ENCODE measurements around the gene NTN5.

DNA sequence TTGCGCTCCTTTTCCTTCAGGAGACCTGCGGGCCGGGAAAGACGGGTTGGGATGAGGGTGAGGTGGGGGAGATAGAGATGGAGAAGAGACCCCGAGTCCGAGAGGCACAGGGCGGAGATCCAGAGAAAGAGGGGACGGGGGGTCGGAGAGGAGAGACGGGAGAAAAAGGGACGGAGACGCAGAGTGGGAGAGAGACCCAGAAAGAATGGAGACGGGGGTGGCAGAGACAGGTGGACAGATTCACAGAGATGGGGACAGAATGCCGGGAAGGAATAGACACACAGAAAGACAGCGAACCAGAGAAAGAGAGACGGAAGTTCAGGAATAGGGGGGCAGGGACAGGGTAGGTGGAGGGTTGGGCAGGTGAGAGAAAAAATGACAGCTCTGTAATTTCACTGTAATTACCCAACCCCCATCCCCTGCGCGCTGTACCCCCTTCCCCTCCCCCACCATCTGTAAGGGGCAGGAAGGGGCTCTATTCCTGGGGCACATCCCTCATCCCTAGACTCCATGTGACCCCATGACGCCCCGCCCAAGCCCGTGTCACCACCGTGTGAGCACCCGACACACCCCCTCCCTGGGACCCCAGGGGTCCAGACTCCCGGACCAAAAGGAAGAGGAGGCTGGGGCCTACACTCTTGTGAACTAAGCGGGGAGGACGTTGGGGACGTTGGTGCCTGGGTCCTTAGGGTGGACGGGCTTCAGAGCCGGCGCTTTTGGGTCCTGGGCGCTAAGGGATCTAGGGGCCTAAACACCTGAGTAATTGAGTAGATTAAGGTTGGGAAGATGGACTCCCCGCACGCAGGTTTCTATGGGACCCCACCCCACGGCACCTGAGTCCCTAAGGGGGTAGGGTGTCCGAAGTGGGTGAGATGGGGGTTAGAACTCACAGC is 36.6 kb downstream of the NTN5 start:
- TF ChIP-seq, protein P1, sequence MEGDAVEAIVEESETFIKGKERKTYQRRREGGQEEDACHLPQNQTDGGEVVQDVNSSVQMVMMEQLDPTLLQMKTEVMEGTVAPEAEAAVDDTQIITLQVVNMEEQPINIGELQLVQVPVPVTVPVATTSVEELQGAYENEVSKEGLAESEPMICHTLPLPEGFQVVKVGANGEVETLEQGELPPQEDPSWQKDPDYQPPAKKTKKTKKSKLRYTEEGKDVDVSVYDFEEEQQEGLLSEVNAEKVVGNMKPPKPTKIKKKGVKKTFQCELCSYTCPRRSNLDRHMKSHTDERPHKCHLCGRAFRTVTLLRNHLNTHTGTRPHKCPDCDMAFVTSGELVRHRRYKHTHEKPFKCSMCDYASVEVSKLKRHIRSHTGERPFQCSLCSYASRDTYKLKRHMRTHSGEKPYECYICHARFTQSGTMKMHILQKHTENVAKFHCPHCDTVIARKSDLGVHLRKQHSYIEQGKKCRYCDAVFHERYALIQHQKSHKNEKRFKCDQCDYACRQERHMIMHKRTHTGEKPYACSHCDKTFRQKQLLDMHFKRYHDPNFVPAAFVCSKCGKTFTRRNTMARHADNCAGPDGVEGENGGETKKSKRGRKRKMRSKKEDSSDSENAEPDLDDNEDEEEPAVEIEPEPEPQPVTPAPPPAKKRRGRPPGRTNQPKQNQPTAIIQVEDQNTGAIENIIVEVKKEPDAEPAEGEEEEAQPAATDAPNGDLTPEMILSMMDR (IDR thresholded peaks at IDR 0.05; ENCODE audit: low read depth, low read length, poor library complexity, severe bottlenecking) = no peak
- no peak for TF ChIP-seq EZH2phosphoT487 (IDR thresholded peaks at IDR 0.05; ENCODE audit: borderline replicate concordance, low read length)
